ENCODE results near the gene DNAJC13.
"Not testable (repeated sequence)": the region's sequence is repeated elsewhere in the genome, so short reads cannot be mapped to it uniquely, and the experiment has no call there.

The DNAJC13 gene

GRCh38 chr3:132395126-132395525 is 22.2 kb upstream of the DNAJC13 start:
- Mint-ChIP-seq H3K4me3 (no peak overlapping the region), H3K9me3 (no peaks in the 10 kb centered on the region), H3K27me3 (ENCODE audit: low read depth) (peaks cover 10% of the 10 kb centered on the region), H3K4me1 (ENCODE audit: low read depth) (no peaks in the 10 kb centered on the region), H3K27ac (no peak overlapping the region), H3K36me3 (ENCODE audit: low read depth) (no peaks in the 10 kb centered on the region)

- Mint-ChIP-seq H3K4me3 (no peak overlapping the region), H3K36me3 (ENCODE audit: low read depth) (no peaks in the 10 kb centered on the region), H3K9me3 (no peaks in the 10 kb centered on the region), H3K27me3 (ENCODE audit: low read depth) (peaks cover 14% of the 10 kb centered on the region), H3K4me1 (ENCODE audit: low read depth) (no peaks in the 10 kb centered on the region), H3K27ac (no peak overlapping the region)
These were observed 21.0 kb upstream of the DNAJC13 start for GRCh38 chr3:132396255-132396654.

GRCh38 chr3:132396776-132397175 is 20.5 kb upstream of the DNAJC13 start:
- H3K27ac Mint-ChIP-seq; H3K4me1 Mint-ChIP-seq (ENCODE audit: low read depth); H3K4me3 Mint-ChIP-seq; H3K9me3 Mint-ChIP-seq; H3K36me3 Mint-ChIP-seq (ENCODE audit: low read depth): not testable (repeated sequence)
- H3K27me3 Mint-ChIP-seq (ENCODE audit: low read depth) = peaks cover 18% of the 10 kb centered on the region

GRCh38 chr3:132399054-132399929 is 18.0 kb upstream of the DNAJC13 start:
- no peak overlapping the region for H3K4me3 Mint-ChIP-seq
- no peaks in the 10 kb centered on the region for H3K4me1 Mint-ChIP-seq (ENCODE audit: low read depth)
- H3K27me3 Mint-ChIP-seq (ENCODE audit: low read depth) = peaks cover 22% of the 10 kb centered on the region
- no peak overlapping the region for H3K27ac Mint-ChIP-seq
- H3K36me3 Mint-ChIP-seq (ENCODE audit: low read depth) = no peaks in the 10 kb centered on the region
- no peaks in the 10 kb centered on the region for H3K9me3 Mint-ChIP-seq

GRCh38 chr3:132401255-132401654 is 16.0 kb upstream of the DNAJC13 start:
- H3K9me3 Mint-ChIP-seq = no peaks in the 10 kb centered on the region
- H3K4me1 Mint-ChIP-seq (ENCODE audit: low read depth) = no peaks in the 10 kb centered on the region
- H3K27me3 Mint-ChIP-seq (ENCODE audit: low read depth) = peaks cover 30% of the 10 kb centered on the region
- no peak overlapping the region for H3K4me3 Mint-ChIP-seq
- H3K27ac Mint-ChIP-seq = no peak overlapping the region
- no peaks in the 10 kb centered on the region for H3K36me3 Mint-ChIP-seq (ENCODE audit: low read depth)

- no peaks in the 10 kb centered on the region for H3K9me3 Mint-ChIP-seq
- H3K27me3 Mint-ChIP-seq (ENCODE audit: low read depth) = peaks cover 38% of the 10 kb centered on the region
- no peak overlapping the region for H3K27ac Mint-ChIP-seq
- H3K4me1 Mint-ChIP-seq (ENCODE audit: low read depth) = no peaks in the 10 kb centered on the region
- no peak overlapping the region for H3K4me3 Mint-ChIP-seq
- no peaks in the 10 kb centered on the region for H3K36me3 Mint-ChIP-seq (ENCODE audit: low read depth)
These were observed 13.0 kb upstream of the DNAJC13 start for GRCh38 chr3:132404276-132404675.

GRCh38 chr3:132405188-132405587 is 12.1 kb upstream of the DNAJC13 start:
- H3K27me3 Mint-ChIP-seq (ENCODE audit: low read depth) = peaks cover 41% of the 10 kb centered on the region
- no peaks in the 10 kb centered on the region for H3K36me3 Mint-ChIP-seq (ENCODE audit: low read depth)
- no peaks in the 10 kb centered on the region for H3K9me3 Mint-ChIP-seq

GRCh38 chr3:132405609-132406299 is 11.5 kb upstream of the DNAJC13 start:
- H3K4me1 Mint-ChIP-seq (ENCODE audit: low read depth) = no peaks in the 10 kb centered on the region
- H3K27me3 Mint-ChIP-seq (ENCODE audit: low read depth) = peaks cover 44% of the 10 kb centered on the region
- H3K9me3 Mint-ChIP-seq = no peaks in the 10 kb centered on the region
- no peak overlapping the region for H3K4me3 Mint-ChIP-seq
- H3K36me3 Mint-ChIP-seq (ENCODE audit: low read depth) = no peaks in the 10 kb centered on the region
- H3K27ac Mint-ChIP-seq = no peak overlapping the region

More at GRCh38 chr3:132405188-132405587, 12.1 kb upstream of the DNAJC13 start:
- H3K4me1 Mint-ChIP-seq (ENCODE audit: low read depth) = no peaks in the 10 kb centered on the region
- H3K4me3 Mint-ChIP-seq = no peak overlapping the region
- no peak overlapping the region for H3K27ac Mint-ChIP-seq

- H3K27ac Mint-ChIP-seq = no peak overlapping the region
These were observed 10.7 kb upstream of the DNAJC13 start for GRCh38 chr3:132406587-132406986.

GRCh38 chr3:132407025-132407424 is 10.3 kb upstream of the DNAJC13 start:
- Mint-ChIP-seq H3K36me3 (ENCODE audit: low read depth) (no peaks in the 10 kb centered on the region), H3K27me3 (ENCODE audit: low read depth) (peaks cover 41% of the 10 kb centered on the region), H3K4me1 (ENCODE audit: low read depth) (no peaks in the 10 kb centered on the region), H3K9me3 (no peaks in the 10 kb centered on the region), H3K27ac (no peak overlapping the region), H3K4me3 (no peak overlapping the region)

More at GRCh38 chr3:132406587-132406986, 10.7 kb upstream of the DNAJC13 start:
- H3K4me3 Mint-ChIP-seq = no peak overlapping the region
- H3K27me3 Mint-ChIP-seq (ENCODE audit: low read depth) = peaks cover 42% of the 10 kb centered on the region
- H3K9me3 Mint-ChIP-seq = no peaks in the 10 kb centered on the region
- no peaks in the 10 kb centered on the region for H3K36me3 Mint-ChIP-seq (ENCODE audit: low read depth)
- H3K4me1 Mint-ChIP-seq (ENCODE audit: low read depth) = no peaks in the 10 kb centered on the region

- Mint-ChIP-seq H3K27me3 (ENCODE audit: low read depth) (peaks cover 8% of the 10 kb centered on the region), H3K4me3 (no peak overlapping the region), H3K9me3 (no peaks in the 10 kb centered on the region), H3K27ac (no peak overlapping the region), H3K4me1 (ENCODE audit: low read depth) (peaks cover 21% of the 10 kb centered on the region), H3K36me3 (ENCODE audit: low read depth) (peaks cover 2% of the 10 kb centered on the region)
These were observed 2.5 kb upstream of the DNAJC13 start for GRCh38 chr3:132414841-132415240.

GRCh38 chr3:132416161-132416560 is 1.1 kb upstream of the DNAJC13 start:
- peaks cover 5% of the 10 kb centered on the region for H3K36me3 Mint-ChIP-seq (ENCODE audit: low read depth)
- H3K4me1 Mint-ChIP-seq (ENCODE audit: low read depth) = peaks cover 30% of the 10 kb centered on the region
- H3K4me3 Mint-ChIP-seq = peak overlapping the region; percentile 98
- H3K27ac Mint-ChIP-seq = peak overlapping the region; percentile 50
- H3K9me3 Mint-ChIP-seq = no peaks in the 10 kb centered on the region
- H3K27me3 Mint-ChIP-seq (ENCODE audit: low read depth) = peaks cover 1% of the 10 kb centered on the region

- peak overlapping the region; percentile 98 for H3K4me3 Mint-ChIP-seq
- H3K27me3 Mint-ChIP-seq (ENCODE audit: low read depth) = no peaks in the 10 kb centered on the region
- H3K36me3 Mint-ChIP-seq (ENCODE audit: low read depth) = peaks cover 5% of the 10 kb centered on the region
- no peaks in the 10 kb centered on the region for H3K9me3 Mint-ChIP-seq
- peaks cover 30% of the 10 kb centered on the region for H3K4me1 Mint-ChIP-seq (ENCODE audit: low read depth)
- peak overlapping the region; percentile 97 for H3K27ac Mint-ChIP-seq
These were observed 551 bp downstream of the DNAJC13 start for GRCh38 chr3:132417695-132418411.

- Mint-ChIP-seq H3K4me1 (ENCODE audit: low read depth) (peaks cover 34% of the 10 kb centered on the region), H3K27me3 (ENCODE audit: low read depth) (no peaks in the 10 kb centered on the region), H3K4me3 (peak overlapping the region; percentile 98), H3K9me3 (no peaks in the 10 kb centered on the region), H3K36me3 (ENCODE audit: low read depth) (peaks cover 5% of the 10 kb centered on the region), H3K27ac (peak overlapping the region; percentile 46)
These were observed 1.6 kb downstream of the DNAJC13 start for GRCh38 chr3:132418916-132419315.
